Esophagus muscularis mucosa (tissue), 4 donors: ENCODE results near the gene GJA10. TPM values are rescaled to one million over a fixed set of nuclear protein-coding genes. Genes with fewer than 3 reads are reported as not detected.
"Not testable (repeated sequence)": the region's sequence is repeated elsewhere in the genome, so short reads cannot be mapped to it uniquely, and the experiment has no call there.

ENCODE experiments used
- DNase-seq: peaks from one replicate; pipeline ENCODE4 v3.0.0-alpha.2; 2017; ENCODE audit errors: extremely low spot score
- H3K27ac ChIP-seq, 4 donors: fragments of 200-600 bp; sonication (generic); replicated peaks in 1 of 4; 1 replicate in 3 of 4; 2 replicates in 1 of 4; pipeline ENCODE4 v1.5.1; 2016 to 2019; ENCODE audit warnings: mild to moderate bottlenecking in 1 of 4
- H3K27me3 ChIP-seq, 4 donors: fragments of 200-600 bp; sonication (generic); one replicate each; pipeline versions ENCODE4 v1.5.1 to v1.6.0; 2016 to 2019
- H3K36me3 ChIP-seq, 4 donors: fragments of 200-600 bp; sonication (generic); one replicate each; pipeline ENCODE4 v1.5.1; 2016 to 2019
- H3K4me1 ChIP-seq, 4 donors: fragments of 200-600 bp; sonication (generic); one replicate each; pipeline ENCODE4 v1.5.1; 2016 to 2019
- H3K4me3 ChIP-seq, 4 donors: fragments of 200-600 bp; sonication (generic); 1 replicate in 2 of 4; 2 replicates in 2 of 4; pipeline ENCODE4 v1.5.1; 2016 to 2019; ENCODE audit warnings: mild to moderate bottlenecking in 4 of 4, moderate library complexity in 1 of 4
- H3K9me3 ChIP-seq, 4 donors: fragments of 200-600 bp; sonication (generic); 1 replicate in 3 of 4; 2 replicates in 1 of 4; pipeline ENCODE4 v1.5.1; 2016 to 2019
- EP300 ChIP-seq: sonication (generic); formaldehyde crosslinking; IDR thresholded peaks from one replicate; pipeline ENCODE4 v1.6.1; 2017; ENCODE audit warnings: antibody characterized with exemption
- POLR2A ChIP-seq: fragments of 450-650 bp; IDR thresholded peaks from one replicate; pipeline ENCODE4 v1.6.1; 2017; ENCODE audit warnings: antibody characterized with exemption, moderate library complexity, mild to moderate bottlenecking, low read depth
- POLR2AphosphoS5 ChIP-seq, 2 donors: sonication (generic); formaldehyde crosslinking; IDR thresholded peaks; one replicate each; pipeline ENCODE4 v1.6.1; 2017; ENCODE audit warnings: antibody characterized with exemption in 2 of 2
- WGBS: methylation state at CpG from one replicate; pipeline ENCODE4 v1.1.5; 2018; 5-methylcytosine and 5-hydroxymethylcytosine counted together
- intact Hi-C: fragments of 100-400 bp; cut with DNase I; formaldehyde crosslinking; loops from one replicate; pipeline ENCODE4 v1.15.1; 2023
- total RNA-seq, 4 donors: library from RNA; depleted of rRNA; stranded (reverse); fragments of >200 nt; gene quantifications; one replicate each; pipeline versions ENCODE4 v1.1.0 to v1.2.1, GENCODE V29; 2016
- TF ChIP-seq, protein P1 (sequence below), 3 experiments: fragments of 200-600 bp in 2 of 3; fragments of 450-650 bp in 1 of 3; sonication (generic) in 2 of 3; IDR thresholded peaks; one replicate each; pipeline ENCODE4 v1.5.1; 2017 to 2019; ENCODE audit warnings: antibody characterized with exemption in 3 of 3, mild to moderate bottlenecking in 2 of 3, moderate library complexity in 1 of 3

The GJA10 gene
- not detected for total RNA-seq

DNA sequence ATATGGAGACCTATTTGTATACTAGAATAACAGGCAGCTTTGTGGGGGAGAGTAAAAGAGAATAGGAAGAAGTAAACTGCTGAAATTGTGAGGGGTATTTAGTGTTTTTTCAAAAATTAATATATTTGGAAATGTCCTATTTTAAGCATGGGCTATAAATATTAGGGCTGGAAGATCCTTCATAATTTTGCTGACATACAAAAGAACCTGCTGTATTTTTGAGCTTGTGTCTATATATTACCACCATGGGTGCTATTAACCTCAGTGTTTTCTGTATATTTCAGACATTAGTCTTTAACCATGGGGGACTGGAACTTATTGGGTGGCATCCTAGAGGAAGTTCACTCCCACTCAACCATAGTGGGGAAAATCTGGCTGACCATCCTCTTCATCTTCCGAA lies at the start of gene GJA10:
Gene GJA10, plus strand, starts transcription at position 301 of the 400 bp plus-strand sequence. Its CDS starts 0 bp downstream, at position 301.
- DNase-seq: no peak
- Histone ChIP-seq H3K9me3 (no peaks in the 10 kb centered on the region), H3K27me3 (peaks cover 0 to 49% (median 0%) of the 10 kb centered on the region in 4 donors), H3K27ac (no peak within 1 kb of the TSS), H3K4me3 (no peak within 1 kb of the TSS), H3K36me3 (no peaks in the 10 kb centered on the region), H3K4me1 (no peaks in the 10 kb centered on the region)
- intact Hi-C loops: no loop called here
- TF ChIP-seq POLR2A (no peak), POLR2AphosphoS5 (IDR thresholded peaks at IDR 0.05) (no peak), EP300 (no peak)
- TF ChIP-seq, protein P1, sequence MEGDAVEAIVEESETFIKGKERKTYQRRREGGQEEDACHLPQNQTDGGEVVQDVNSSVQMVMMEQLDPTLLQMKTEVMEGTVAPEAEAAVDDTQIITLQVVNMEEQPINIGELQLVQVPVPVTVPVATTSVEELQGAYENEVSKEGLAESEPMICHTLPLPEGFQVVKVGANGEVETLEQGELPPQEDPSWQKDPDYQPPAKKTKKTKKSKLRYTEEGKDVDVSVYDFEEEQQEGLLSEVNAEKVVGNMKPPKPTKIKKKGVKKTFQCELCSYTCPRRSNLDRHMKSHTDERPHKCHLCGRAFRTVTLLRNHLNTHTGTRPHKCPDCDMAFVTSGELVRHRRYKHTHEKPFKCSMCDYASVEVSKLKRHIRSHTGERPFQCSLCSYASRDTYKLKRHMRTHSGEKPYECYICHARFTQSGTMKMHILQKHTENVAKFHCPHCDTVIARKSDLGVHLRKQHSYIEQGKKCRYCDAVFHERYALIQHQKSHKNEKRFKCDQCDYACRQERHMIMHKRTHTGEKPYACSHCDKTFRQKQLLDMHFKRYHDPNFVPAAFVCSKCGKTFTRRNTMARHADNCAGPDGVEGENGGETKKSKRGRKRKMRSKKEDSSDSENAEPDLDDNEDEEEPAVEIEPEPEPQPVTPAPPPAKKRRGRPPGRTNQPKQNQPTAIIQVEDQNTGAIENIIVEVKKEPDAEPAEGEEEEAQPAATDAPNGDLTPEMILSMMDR (IDR thresholded peaks at IDR 0.05): no peak
- WGBS: 100% methylated on average over 1 of the region's 1 CpG

DNA sequence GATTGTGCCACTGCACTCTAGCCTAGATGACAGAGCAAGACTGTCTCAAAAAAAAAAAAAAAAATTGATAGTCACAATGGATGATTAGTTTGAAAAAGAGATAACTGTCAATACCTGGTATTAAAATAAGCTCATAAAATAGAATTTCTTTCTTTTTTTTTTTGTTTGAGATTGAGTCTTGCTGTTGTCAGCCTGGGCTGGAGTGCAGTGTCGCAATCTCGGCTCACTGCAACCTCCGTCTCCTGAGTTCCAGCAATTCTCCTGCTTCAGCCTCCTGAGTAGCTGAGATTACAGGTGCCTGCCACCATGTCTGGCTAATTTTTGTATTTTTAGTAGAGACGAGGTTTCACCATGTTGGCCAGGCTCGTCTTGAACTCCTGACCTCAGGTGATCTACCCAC lies 46.8 kb upstream of the GJA10 start:
- Histone ChIP-seq H3K36me3 (peaks cover 8 to 65% (median 28%) of the 10 kb centered on the region in 4 donors), H3K4me1 (peaks cover 5 to 11% (median 10%) of the 10 kb centered on the region in 4 donors)
- H3K27ac ChIP-seq, H3K27me3 ChIP-seq, H3K9me3 ChIP-seq, DNase-seq, H3K4me3 ChIP-seq, intact Hi-C loops: not testable (repeated sequence)
- 96% methylated on average over 5 of the region's 5 CpGs for WGBS

DNA sequence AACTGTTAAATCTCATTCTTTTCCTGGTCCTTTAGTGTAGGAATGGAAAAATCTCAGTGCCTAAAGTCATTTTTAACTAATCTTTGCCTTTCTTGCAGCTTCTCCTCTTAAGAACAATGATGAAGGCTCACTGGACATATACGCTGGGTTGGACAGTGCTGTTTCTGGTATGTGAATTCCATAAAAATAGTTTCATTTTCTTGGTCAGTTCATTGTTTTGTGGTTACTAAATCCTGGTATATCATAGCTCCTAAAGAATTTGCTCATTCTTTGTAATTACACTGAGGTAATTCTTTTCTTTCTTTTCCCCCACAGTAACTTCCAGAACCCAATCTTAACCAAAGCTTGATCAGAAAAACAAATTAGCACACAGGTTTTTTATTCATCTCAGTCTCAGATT lies 41.2 kb upstream of the GJA10 start:
- H3K9me3 ChIP-seq: no peaks in the 10 kb centered on the region
- intact Hi-C loops: no loop called here
- 79% methylated on average over 1 of the region's 1 CpG for WGBS
- no peak overlapping the region for H3K4me3 ChIP-seq
- no peak for DNase-seq
- no peaks in the 10 kb centered on the region for H3K27me3 ChIP-seq
- no peak overlapping the region for H3K27ac ChIP-seq
- no peaks in the 10 kb centered on the region for H3K4me1 ChIP-seq
- TF ChIP-seq POLR2AphosphoS5 (IDR thresholded peaks at IDR 0.05) (no peak), POLR2A (no peak), EP300 (no peak)
- TF ChIP-seq, protein P1 (IDR thresholded peaks at IDR 0.05): no peak
- peaks cover 51 to 94% (median 70%) of the 10 kb centered on the region in 4 donors for H3K36me3 ChIP-seq

DNA sequence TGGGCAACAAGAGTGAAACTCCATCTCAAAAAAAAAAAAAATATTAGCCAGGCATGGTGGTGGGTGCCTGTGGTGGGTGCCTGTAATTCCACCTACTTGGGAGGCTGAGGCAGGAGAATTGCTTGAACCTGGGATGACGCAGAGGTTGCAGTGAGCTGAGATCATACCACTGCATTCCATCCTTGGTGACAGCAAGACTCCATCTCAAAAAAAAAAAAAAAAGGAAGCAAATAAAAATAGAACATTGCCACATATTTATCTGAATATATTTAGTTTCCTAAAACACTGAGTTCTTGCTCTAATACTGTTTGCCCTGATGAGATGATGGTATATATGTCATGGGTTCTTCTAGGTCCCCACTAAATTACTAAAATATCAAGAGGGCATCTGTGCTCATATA lies 36.2 kb upstream of the GJA10 start:
- no peak for DNase-seq
- no peaks in the 10 kb centered on the region for H3K4me1 ChIP-seq
- no peak for TF ChIP-seq POLR2AphosphoS5 (IDR thresholded peaks at IDR 0.05)
- H3K36me3 ChIP-seq: peaks cover 69 to 100% (median 89%) of the 10 kb centered on the region in 4 donors
- H3K27ac ChIP-seq: no peak overlapping the region
- intact Hi-C loops: no loop called here
- 87% methylated on average over 1 of the region's 1 CpG for WGBS
- H3K9me3 ChIP-seq: no peaks in the 10 kb centered on the region
- no peak overlapping the region for H3K4me3 ChIP-seq
- H3K27me3 ChIP-seq: no peaks in the 10 kb centered on the region

DNA sequence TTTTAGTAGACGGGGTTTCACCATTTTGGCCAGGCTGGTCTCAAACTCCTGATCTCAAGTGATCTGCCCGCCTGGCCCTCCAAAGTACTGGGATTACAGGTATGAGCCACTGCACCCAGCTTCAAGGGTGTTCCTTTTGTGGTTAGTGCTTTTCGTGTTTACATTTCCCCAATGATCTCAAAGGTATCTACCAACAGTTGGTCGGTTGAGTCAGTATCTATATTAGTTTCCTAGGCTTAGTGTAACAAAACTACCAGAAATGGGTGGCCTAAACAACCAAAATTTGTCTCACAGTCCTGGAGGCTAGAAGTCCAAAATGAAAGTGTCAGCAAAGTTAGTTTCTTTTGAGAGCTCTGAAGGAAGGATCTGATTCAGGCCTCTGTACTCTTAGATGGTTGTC lies 34.5 kb upstream of the GJA10 start:
- Histone ChIP-seq H3K4me1 (no peaks in the 10 kb centered on the region), H3K27ac (no peak overlapping the region), H3K4me3 (no peak overlapping the region), H3K36me3 (peaks cover 54 to 100% (median 83%) of the 10 kb centered on the region in 4 donors), H3K9me3 (no peaks in the 10 kb centered on the region), H3K27me3 (no peaks in the 10 kb centered on the region)
- DNase-seq: no peak
- TF ChIP-seq POLR2A: no peak
- TF ChIP-seq, protein P1 (IDR thresholded peaks at IDR 0.05): no peak
- TF ChIP-seq EP300: no peak
- no peak for TF ChIP-seq POLR2AphosphoS5 (IDR thresholded peaks at IDR 0.05)
- intact Hi-C loops: no loop called here
- 97% methylated on average over 4 of the region's 4 CpGs for WGBS

DNA sequence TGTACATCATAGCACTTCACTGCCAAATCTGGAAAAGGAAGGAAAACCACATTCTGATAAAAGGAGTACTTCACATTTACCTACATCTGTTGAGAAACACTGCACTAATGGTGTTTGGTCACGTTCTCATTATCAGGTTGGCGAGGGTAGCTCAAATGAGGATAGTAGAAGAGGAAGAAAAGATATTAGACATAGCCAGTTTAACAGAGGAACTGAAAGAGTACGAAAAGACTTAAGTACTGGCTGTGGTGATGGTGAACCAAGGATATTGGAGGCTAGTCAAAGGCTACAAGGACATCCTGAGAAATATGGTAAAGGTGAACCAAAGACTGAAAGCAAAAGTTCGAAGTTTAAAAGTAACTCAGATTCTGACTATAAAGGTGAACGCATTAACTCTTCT lies 32.0 kb upstream of the GJA10 start:
- H3K4me3 ChIP-seq: no peak overlapping the region
- no peaks in the 10 kb centered on the region for H3K9me3 ChIP-seq
- no peaks in the 10 kb centered on the region for H3K4me1 ChIP-seq
- DNase-seq: no peak
- no peaks in the 10 kb centered on the region for H3K27me3 ChIP-seq
- TF ChIP-seq POLR2AphosphoS5 (IDR thresholded peaks at IDR 0.05) (no peak), POLR2A (no peak), EP300 (no peak)
- TF ChIP-seq, protein P1 (IDR thresholded peaks at IDR 0.05): no peak
- H3K36me3 ChIP-seq: peaks cover 45 to 100% (median 76%) of the 10 kb centered on the region in 4 donors
- WGBS: 95% methylated on average over 5 of the region's 5 CpGs
- intact Hi-C loops: no loop called here
- H3K27ac ChIP-seq: no peak overlapping the region
